OCI-LY3 (cell line): ENCODE results near the gene CDC42EP5.

Experiments used
- EZH2phosphoT487 ChIP-seq: fragments of 200-600 bp; shearing (Covaris generic); IDR thresholded peaks from 2 replicates; pipeline ENCODE4 v1.6.1; 2018; ENCODE audit warnings: antibody characterized with exemption, mixed run types, low read depth
- TF ChIP-seq, protein P1 (sequence below): fragments of 200-600, 300-600 bp; sonication (generic); IDR thresholded peaks from 2 replicates; pipeline ENCODE4 v1.5.1; 2014; ENCODE audit warnings: antibody characterized with exemption, low read length, low read depth

DNA sequence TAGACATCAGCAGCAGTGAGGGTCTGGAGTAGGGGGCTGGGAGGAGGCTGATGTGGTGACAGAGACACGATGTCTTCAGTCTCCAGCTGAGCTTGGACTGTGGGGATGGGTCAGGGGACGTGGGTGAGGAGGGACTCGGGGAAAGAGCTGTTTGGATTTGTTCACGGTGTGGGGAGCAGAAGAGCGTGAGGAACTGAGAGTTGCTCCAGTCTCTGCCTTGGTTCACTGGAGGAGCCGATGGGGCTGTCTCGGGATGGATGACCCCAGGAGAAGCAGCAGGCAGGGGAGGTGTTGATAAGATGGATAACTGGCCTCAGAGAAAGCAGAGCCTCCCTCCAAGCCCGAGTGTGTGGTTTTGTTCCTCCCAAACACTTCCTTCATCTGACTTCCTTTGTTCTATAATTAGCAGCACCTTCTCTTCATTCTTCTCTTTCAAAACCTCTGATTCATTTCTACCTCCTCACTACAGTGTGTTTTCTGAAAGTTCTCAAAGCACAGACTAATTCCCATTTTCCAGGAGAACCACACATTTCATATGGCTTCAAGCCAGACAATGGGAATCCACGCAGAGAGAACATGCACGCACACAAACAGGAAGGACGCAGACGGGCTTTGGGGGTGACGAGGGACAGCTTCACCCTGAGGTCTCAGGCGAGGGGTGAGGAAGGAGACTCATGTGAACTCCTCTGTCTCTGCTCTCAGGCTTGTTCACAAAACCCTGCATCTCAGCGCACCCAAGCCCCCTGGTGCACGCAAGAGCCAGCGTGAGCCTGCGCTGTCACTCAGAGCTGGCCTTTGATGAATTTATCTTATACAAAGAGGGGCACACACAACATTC is 48.1 kb upstream of the CDC42EP5 start:
- TF ChIP-seq, protein P1, sequence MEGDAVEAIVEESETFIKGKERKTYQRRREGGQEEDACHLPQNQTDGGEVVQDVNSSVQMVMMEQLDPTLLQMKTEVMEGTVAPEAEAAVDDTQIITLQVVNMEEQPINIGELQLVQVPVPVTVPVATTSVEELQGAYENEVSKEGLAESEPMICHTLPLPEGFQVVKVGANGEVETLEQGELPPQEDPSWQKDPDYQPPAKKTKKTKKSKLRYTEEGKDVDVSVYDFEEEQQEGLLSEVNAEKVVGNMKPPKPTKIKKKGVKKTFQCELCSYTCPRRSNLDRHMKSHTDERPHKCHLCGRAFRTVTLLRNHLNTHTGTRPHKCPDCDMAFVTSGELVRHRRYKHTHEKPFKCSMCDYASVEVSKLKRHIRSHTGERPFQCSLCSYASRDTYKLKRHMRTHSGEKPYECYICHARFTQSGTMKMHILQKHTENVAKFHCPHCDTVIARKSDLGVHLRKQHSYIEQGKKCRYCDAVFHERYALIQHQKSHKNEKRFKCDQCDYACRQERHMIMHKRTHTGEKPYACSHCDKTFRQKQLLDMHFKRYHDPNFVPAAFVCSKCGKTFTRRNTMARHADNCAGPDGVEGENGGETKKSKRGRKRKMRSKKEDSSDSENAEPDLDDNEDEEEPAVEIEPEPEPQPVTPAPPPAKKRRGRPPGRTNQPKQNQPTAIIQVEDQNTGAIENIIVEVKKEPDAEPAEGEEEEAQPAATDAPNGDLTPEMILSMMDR: no peak
- TF ChIP-seq EZH2phosphoT487: no peak
